DND-41 (cell line): ENCODE data around the gene ATXN1.

Source experiments
- ATAC-seq: fragments of 200-7000 bp; cut with Tn5 transposase; 3 replicates; pipeline ENCODE4 v1.9.1; 2021; ENCODE audit warnings: low read depth; ENCODE audit not compliant: insufficient read depth
- DNase-seq: peaks from one replicate; pipeline ENCODE4 v3.0.0-alpha.2; 2020
- H2AFZ ChIP-seq: 2 replicates; pipeline ENCODE4 v1.6.0; 2012; ENCODE audit warnings: low read depth, low read length
- H3K27ac ChIP-seq: 2 replicates; pipeline ENCODE4 v1.5.1; 2012; ENCODE audit warnings: low read length, inconsistent platforms
- H3K27me3 ChIP-seq: fragments of 200-600 bp; sonication (generic); 2 replicates; pipeline ENCODE4 v1.6.0; 2012; ENCODE audit warnings: low read length, mild to moderate bottlenecking, inconsistent platforms; ENCODE audit not compliant: insufficient read depth, poor library complexity
- H3K36me3 ChIP-seq: 2 replicates; pipeline ENCODE4 v1.5.1; 2012; ENCODE audit warnings: low read length, inconsistent platforms; ENCODE audit not compliant: insufficient read depth
- H3K4me1 ChIP-seq: 2 replicates; pipeline ENCODE4 v1.5.1; 2012; ENCODE audit warnings: mild to moderate bottlenecking, low read length; ENCODE audit not compliant: insufficient read depth
- H3K4me2 ChIP-seq: 2 replicates; pipeline ENCODE4 v1.6.0; 2012; ENCODE audit warnings: mild to moderate bottlenecking, moderate library complexity, low read length, inconsistent platforms; ENCODE audit not compliant: insufficient read depth
- H3K4me3 ChIP-seq, 2 experiments: fragments of 200-600 bp in 1 of 2; shearing (Covaris generic) in 1 of 2; 2 replicates each; pipeline ENCODE4 v1.5.1; 2012 to 2016; ENCODE audit warnings: inconsistent platforms in 2 of 2, low read length in 2 of 2, mild to moderate bottlenecking in 2 of 2, low read depth in 1 of 2, moderate library complexity in 1 of 2
- H3K79me2 ChIP-seq: 2 replicates; pipeline ENCODE4 v1.6.0; 2012; ENCODE audit warnings: low read length, inconsistent platforms; ENCODE audit not compliant: insufficient read depth
- H3K9ac ChIP-seq: 2 replicates; pipeline ENCODE4 v1.6.0; 2012; ENCODE audit warnings: low read depth, mild to moderate bottlenecking, inconsistent platforms, low read length, moderate library complexity
- H3K9me3 ChIP-seq: 2 replicates; pipeline ENCODE4 v1.5.1; 2012; ENCODE audit warnings: low read length, moderate library complexity, mild to moderate bottlenecking, inconsistent platforms; ENCODE audit not compliant: insufficient read depth, severe bottlenecking
- H4K20me1 ChIP-seq: 2 replicates; pipeline ENCODE4 v1.6.0; 2012; ENCODE audit warnings: low read length; ENCODE audit not compliant: insufficient read depth
- EZH2 ChIP-seq: IDR thresholded peaks from 3 replicates; pipeline ENCODE4 v1.6.1; 2012; ENCODE audit warnings: borderline replicate concordance, low read depth, mild to moderate bottlenecking, moderate library complexity, low read length, inconsistent platforms; ENCODE audit not compliant: severe bottlenecking
- TF ChIP-seq, protein P1 (sequence below): IDR thresholded peaks from 2 replicates; pipeline ENCODE4 v1.5.1; 2012; ENCODE audit warnings: borderline replicate concordance, low read length, moderate library complexity, mild to moderate bottlenecking; ENCODE audit not compliant: poor library complexity, severe bottlenecking; ENCODE audit errors: extremely low read depth

The ATXN1 gene

DNA sequence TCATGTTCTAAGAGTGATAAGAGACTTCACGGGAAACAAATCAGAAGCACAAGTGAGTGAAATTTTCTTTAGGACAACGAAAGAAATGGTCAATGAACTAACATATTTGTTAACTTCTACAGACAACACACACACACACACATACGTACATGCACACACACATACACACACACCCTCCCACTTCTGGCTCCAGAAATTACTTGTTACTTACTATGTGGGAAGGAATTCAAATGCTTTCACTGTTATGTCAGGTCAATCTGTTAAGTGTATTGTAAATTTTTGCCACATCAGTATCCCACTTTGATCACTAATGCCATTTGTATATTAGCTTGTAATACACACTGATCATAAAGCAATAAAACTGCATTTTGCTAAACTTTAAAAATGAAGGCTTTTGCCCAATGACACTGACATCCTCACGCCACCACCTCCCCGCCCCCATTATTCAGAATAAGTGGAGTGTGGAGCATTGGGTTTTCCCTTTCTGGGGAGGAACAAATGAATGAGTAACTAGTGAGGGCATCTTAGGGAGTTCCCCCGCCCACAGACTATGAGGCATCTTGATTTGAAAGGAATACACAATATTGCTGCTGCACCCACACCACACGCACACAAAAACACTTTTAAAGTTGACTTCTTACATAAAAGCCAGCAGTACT, 76.2 kb downstream of the ATXN1 start:
- Histone ChIP-seq H3K36me3 (no peaks in the 10 kb centered on the region), H3K27me3 (no peaks in the 10 kb centered on the region), H3K27ac (no peak overlapping the region), H2AFZ (no peak overlapping the region), H3K9ac (no peak overlapping the region), H3K4me2 (no peak overlapping the region), H4K20me1 (no peaks in the 10 kb centered on the region), H3K9me3 (no peaks in the 10 kb centered on the region), H3K79me2 (no peaks in the 10 kb centered on the region), H3K4me1 (no peaks in the 10 kb centered on the region), H3K4me3 (no peak overlapping the region)
- DNase-seq: no peak
- no peak for TF ChIP-seq EZH2
- TF ChIP-seq, protein P1, sequence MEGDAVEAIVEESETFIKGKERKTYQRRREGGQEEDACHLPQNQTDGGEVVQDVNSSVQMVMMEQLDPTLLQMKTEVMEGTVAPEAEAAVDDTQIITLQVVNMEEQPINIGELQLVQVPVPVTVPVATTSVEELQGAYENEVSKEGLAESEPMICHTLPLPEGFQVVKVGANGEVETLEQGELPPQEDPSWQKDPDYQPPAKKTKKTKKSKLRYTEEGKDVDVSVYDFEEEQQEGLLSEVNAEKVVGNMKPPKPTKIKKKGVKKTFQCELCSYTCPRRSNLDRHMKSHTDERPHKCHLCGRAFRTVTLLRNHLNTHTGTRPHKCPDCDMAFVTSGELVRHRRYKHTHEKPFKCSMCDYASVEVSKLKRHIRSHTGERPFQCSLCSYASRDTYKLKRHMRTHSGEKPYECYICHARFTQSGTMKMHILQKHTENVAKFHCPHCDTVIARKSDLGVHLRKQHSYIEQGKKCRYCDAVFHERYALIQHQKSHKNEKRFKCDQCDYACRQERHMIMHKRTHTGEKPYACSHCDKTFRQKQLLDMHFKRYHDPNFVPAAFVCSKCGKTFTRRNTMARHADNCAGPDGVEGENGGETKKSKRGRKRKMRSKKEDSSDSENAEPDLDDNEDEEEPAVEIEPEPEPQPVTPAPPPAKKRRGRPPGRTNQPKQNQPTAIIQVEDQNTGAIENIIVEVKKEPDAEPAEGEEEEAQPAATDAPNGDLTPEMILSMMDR: no peak
- ATAC-seq: no peak

DNA sequence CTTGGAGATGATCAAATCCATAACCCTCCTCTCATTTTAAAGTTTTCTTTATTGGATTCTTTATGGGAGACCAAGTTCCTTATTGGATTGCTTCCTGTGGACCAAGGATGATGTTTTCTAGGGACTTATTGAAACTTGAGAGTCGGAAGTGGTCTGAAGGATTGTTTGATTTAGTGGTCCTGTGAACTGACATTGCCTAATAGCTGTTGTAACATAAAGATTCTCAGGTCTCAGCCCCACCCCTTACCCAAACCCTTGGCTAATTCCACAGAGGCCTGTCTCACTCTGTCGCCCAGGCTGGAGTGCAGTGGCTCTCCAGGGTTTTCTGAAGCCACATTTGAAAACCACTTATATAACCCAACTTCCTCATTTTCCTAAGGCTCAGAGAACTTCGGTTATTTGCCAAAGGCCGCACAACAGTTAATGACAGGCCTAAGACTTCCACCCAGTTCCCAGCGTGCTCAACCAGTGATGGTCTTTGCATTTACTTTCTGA, 77.0 kb downstream of the ATXN1 start:
- Histone ChIP-seq H3K79me2 (no peaks in the 10 kb centered on the region), H3K36me3 (no peaks in the 10 kb centered on the region), H3K4me2 (no peak overlapping the region), H3K27ac (no peak overlapping the region), H4K20me1 (no peaks in the 10 kb centered on the region), H3K4me3 (no peak overlapping the region), H3K9ac (no peak overlapping the region), H3K4me1 (no peaks in the 10 kb centered on the region), H3K27me3 (no peaks in the 10 kb centered on the region), H2AFZ (no peak overlapping the region), H3K9me3 (no peaks in the 10 kb centered on the region)
- DNase-seq (no peak), ATAC-seq (no peak)
- TF ChIP-seq, protein P1: no peak
- no peak for TF ChIP-seq EZH2

DNA sequence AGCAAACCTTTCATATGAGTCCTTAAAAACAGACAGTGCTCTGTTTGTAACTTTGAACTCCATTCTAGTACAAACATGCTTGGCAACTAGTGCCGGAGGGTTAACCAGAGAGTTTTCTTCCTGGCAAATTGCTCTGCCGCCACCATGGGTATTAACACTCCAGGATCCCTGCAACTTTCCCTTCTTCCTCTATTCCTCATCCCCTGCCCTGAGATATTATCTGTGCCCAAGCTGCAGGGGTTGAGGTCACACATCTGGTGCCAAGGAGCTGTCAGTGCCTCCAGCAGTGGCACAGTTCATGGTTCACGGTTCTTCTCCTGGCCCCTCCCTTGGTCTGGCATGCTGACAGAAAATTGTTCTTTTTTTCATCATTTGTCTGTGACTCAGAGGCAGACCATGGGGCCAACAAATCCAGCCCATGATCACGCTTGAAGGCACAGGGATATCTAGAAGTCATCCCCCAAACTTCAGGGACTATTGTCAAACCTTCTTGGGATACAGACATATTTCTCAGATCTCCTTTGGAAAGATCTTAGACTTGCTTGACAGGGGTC, 77.5 kb downstream of the ATXN1 start:
- DNase-seq: no peak
- Histone ChIP-seq H3K4me2 (no peak overlapping the region), H2AFZ (no peak overlapping the region), H3K9ac (no peak overlapping the region), H3K9me3 (no peaks in the 10 kb centered on the region), H4K20me1 (no peaks in the 10 kb centered on the region), H3K27me3 (no peaks in the 10 kb centered on the region), H3K27ac (no peak overlapping the region), H3K79me2 (no peaks in the 10 kb centered on the region), H3K4me1 (no peaks in the 10 kb centered on the region), H3K4me3 (no peak overlapping the region), H3K36me3 (no peaks in the 10 kb centered on the region)
- no peak for TF ChIP-seq EZH2
- TF ChIP-seq, protein P1: no peak
- ATAC-seq: no peak
